GM12891 (cell line): ENCODE measurements around the gene RETREG3.
"Not testable (repeated sequence)": the region's sequence is repeated elsewhere in the genome, so short reads cannot be mapped to it uniquely, and the experiment has no call there.

ENCODE experiments used
- POLR2A ChIP-seq: IDR thresholded peaks from 2 replicates; pipeline ENCODE4 v1.6.1; 2011; ENCODE audit warnings: low read depth, low read length, control low read depth
- POLR2AphosphoS5 ChIP-seq: IDR thresholded peaks from 2 replicates; pipeline ENCODE4 v1.6.1; 2011; ENCODE audit warnings: low read depth, low read length, control low read depth
- TAF1 ChIP-seq: IDR thresholded peaks from 2 replicates; pipeline ENCODE4 v1.6.1; 2011; ENCODE audit warnings: low read depth, low read length, control low read depth

- not testable (repeated sequence) for TF ChIP-seq POLR2A, TAF1, POLR2AphosphoS5
Measured at GRCh38 chr17:42609814-42610801, 934 bp upstream of the RETREG3 start.
